ENCODE results near the gene HDLBP. TPM values are rescaled to one million over a fixed set of nuclear protein-coding genes. Genes with fewer than 3 reads are reported as not detected.

HDLBP gene
- total RNA-seq, 1 experiment from 2014 or later = 606 TPM

DNA sequence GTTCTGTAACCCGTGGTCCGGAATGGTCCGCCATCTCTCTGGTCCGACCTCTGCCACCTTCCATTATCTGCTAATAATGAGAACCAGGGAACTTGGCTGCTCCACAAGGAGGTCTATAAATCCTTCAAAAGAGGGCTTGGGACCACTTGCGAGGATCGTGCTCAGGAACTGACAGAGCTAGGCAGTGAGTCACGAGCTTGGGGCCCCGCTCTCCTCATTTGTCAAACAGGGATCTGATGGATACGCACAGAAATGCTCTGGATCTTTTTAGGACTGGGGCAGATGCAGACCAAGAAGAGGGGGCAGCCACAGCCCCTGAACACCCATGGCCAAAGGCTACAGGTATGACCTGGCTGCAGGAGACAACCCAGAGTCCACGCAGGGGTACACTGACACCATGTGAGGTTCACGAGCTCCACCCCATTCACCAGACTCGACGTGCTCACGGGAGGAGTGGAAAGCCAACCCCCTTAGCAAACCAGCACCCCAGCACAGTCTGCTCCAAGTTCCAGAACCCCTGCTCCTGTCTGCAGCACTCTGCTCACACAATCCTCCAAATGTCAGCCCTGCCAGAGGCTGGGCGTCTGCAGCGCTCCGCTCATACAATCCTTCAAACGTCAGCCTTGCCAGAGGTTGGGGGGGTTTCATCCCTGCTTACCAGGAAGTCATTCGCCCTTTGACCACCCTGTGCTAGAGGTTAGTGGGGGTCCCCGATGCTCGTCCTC is 81.2 kb downstream of the HDLBP start:
- no peak for DNase-seq (ENCODE audit: extremely low read depth, low read depth)

GRCh38 chr2:241232736-241233575 is 82.5 kb downstream of the HDLBP start:
- no peak for DNase-seq (ENCODE audit: extremely low read depth, low read depth)

- no peak for DNase-seq (ENCODE audit: extremely low read depth, low read depth)
Observed at GRCh38 chr2:241230435-241230834, 85.0 kb downstream of the HDLBP start.

GRCh38 chr2:241229563-241230401 is 85.7 kb downstream of the HDLBP start:
- no peak for DNase-seq (ENCODE audit: extremely low read depth, low read depth)

- no peak for DNase-seq (ENCODE audit: extremely low read depth, low read depth)
Observed at GRCh38 chr2:241228860-241229516, 86.5 kb downstream of the HDLBP start.

- DNase-seq (ENCODE audit: extremely low read depth, low read depth) = no peak
Observed at GRCh38 chr2:241228081-241228859, 87.2 kb downstream of the HDLBP start.

DNA sequence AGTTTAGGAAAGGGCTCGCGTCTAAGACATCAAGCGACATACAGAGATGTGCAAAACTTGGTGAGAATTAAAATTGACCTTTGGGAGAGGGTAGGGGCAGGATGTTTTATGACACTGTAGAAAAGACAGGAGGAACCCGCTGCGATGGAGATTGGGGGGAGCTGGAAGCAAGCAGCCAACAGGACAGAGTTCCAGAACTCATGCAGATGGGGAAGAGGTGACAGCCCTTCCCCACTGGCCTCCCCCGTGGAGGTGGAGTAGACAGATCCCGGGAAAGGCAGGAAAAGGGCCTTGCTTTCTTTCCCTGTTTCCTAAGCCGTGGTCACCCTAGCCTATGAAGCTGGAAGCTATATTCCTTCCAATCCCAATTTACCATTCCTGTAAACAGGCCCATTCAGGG is 87.9 kb downstream of the HDLBP start:
- no peak for DNase-seq (ENCODE audit: extremely low read depth, low read depth)

- no peak for DNase-seq (ENCODE audit: extremely low read depth, low read depth)
Observed at GRCh38 chr2:241226723-241227572, 88.5 kb downstream of the HDLBP start.

DNA sequence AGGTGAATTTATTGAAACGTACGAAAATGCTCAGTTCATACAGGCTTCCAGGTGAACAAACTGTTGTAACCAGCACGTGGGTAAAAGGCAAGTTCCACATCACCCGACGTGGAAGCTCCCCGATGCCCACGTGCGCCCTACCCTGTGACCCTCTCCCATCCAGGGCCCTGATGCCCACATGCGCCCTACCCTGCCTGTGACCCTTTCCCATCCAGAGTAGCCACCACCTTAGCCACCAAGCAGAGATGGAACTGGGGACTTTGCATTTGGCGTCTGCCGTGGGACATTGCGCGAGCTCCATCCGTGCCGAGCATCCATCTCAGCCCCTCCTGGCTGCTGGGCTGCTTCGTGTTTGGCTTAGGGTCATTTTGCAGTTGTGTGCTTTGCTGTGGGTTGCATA is 89.5 kb downstream of the HDLBP start:
- DNase-seq (ENCODE audit: extremely low read depth, low read depth) = no peak

DNA sequence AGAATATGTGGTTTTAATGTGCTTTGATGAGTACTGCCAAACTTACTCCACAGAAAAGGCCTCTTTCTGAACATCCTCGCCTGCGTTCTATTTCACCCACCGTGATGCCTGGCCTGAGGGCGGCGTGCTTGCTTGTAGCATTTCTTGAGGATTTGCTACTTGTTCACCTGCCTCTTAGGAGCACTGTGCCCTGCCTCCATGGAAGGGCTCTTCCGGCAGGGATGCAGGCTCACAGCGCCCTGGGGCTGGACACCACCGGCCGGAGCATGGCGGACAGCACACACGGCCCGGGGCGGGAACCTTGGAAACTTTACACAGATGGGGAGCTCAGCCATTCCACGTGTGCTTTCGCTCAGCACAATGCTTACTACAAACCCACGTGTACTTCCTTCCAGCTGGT is 89.9 kb downstream of the HDLBP start:
- no peak for DNase-seq (ENCODE audit: extremely low read depth, low read depth)

DNA sequence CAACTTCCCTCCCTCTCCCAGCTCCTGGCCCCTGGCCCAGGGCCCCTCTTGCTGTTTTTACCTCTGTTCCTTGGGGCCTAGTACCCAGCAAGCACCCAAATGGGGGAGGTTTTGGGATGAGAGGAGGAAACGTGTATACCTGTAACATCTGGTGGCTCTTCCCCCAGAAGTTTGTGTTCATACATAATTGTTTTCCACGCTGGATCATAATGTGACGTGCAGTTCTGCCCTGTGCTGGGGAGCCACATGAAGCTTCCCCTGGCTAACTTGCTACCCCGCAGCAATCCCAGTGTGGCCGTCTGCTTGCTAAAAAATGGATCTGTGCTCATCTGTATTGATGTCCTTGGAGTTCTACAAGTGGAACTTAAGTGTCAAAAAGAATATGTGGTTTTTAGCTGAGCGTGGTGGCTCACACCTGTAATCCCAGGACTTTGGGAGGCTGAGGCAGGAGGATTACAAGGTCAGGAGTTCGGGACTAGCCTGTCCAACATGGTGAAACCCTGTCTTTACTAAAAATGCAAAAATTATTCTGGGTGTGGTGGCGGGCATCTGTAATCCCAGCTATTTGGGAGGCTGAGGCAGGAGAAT is 90.5 kb downstream of the HDLBP start:
- no peak for DNase-seq (ENCODE audit: extremely low read depth, low read depth)

DNA sequence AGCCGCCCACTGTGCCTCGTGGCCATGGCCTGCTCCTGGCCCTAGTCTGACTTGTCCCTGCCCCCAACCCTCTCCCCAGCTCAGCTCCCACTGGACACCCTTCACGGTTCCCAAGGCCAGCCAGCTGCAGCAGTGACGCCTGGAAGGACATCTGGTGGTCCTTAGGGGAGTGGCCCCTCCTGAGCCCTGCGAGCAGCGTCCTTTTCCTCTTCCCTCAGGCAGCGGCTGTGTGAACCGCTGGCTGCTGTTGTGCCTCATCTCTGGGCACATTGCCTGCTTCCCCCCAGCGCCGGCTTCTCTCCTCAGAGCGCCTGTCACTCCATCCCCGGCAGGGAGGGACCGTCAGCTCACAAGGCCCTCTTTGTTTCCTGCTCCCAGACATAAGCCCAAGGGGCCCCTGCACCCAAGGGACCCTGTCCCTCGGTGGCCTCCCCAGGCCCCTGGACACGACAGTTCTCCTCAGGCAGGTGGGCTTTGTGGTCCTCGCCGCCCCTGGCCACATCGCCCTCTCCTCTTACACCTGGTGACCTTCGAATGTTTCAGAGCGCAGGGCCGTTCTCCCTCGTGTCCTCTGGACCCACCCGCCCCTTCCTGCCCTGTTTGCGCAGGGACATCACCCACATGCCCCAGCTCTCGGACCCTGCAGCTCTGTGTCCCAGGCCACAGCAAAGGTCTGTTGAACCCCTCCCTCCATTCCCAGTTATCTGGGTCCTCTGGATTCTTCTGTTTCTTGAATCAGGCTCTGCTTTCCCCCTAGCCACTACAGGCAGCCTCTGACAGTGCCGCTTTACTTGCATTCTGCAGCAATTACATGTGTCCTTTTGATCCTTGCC is 91.2 kb downstream of the HDLBP start:
- DNase-seq (ENCODE audit: extremely low read depth, low read depth) = no peak

- DNase-seq (ENCODE audit: extremely low read depth, low read depth) = no peak
Observed at GRCh38 chr2:241223211-241224017, 92.1 kb downstream of the HDLBP start.

- no peak for DNase-seq (ENCODE audit: extremely low read depth, low read depth)
Observed at GRCh38 chr2:241219856-241220356, 95.6 kb downstream of the HDLBP start.

GRCh38 chr2:241219030-241219382 is 96.5 kb downstream of the HDLBP start:
- DNase-seq (ENCODE audit: extremely low read depth, low read depth) = no peak

DNA sequence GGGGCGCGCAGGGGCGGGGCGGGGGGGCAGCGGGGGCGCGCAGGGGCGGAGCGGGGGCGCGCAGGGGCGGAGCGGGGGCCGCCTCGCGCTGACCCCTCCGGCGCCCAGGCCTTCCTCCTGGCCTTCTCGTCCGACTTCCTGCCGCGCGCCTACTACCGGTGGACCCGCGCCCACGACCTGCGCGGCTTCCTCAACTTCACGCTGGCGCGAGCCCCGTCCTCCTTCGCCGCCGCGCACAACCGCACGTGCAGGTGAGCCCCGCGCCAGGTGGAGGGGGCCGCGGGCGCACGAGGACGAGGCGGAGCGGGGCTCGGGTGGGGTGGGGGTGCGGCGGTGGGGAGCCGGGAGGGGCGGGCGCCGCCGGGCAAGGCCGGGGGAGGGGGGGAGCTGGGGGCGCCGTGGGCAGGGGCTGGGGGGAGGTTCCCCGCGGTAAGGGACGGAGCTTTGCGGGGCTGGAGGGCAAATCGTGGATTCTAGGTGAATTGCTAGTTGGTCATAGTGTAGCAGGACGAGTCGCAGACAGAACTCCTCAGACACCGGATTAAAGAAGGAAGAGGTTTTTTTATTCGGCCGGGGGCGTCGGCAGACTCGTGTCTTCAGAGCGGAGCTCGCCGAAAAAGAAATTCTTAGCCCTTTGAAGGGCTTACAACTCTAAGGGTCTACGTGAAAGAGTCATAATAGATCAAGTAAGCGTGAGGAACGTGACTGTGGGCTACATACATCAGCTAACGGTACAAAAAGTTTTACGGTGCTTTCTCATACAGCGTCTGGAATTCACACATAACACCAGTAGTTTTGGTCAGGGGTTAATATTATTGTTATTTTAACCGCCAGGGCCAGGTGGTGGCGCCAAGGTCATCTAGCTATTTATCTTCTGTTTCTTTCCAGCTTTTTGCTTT is 97.1 kb downstream of the HDLBP start:
- DNase-seq (ENCODE audit: extremely low read depth, low read depth) = peak; percentile 26

Data from NCI-H460 (cell line).